RPMI7951 (cell line): ENCODE data around the gene TARS1. TPM values are rescaled to one million over a fixed set of nuclear protein-coding genes. Genes with fewer than 3 reads are reported as not detected.

ENCODE experiments used
- DNase-seq: peaks from one replicate; pipeline ENCODE4 v3.0.0-alpha.2; 2012; ENCODE audit warnings: low read depth
- total RNA-seq: library from RNA; depleted of rRNA; stranded (reverse); fragments of >200 nt; shearing (Covaris generic); gene quantifications from 2 replicates; pipeline ENCODE4 v1.2.3, GENCODE V29; 2014

The TARS1 gene
- total RNA-seq, 1 experiment from 2014 or later = 195 TPM

DNA sequence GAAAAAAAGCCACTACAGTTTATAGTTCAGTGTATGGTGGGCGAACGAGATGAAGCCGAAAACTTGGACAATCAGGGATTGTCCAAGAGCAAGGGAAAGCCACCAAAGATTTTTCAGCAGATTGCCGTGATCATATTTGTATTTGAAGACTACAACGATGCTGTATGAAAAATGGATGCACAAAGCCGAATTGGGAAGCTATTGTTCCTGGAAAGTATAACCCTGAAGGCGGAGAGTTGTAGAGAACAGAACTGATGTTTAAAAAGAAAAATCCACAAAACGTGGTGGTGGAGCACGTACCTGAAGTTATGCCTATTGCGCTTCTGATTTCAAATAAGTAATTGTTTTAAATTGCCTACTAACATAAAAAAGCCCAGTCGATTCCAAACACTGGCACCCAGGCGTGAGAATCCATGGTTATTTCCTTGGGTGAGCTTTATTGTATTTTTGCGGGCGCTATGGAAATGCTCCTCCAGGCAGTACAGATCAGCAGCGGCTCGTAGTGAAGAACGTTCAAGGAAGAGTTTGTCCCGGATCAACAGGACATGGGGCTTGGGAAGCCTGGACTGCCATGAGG is 772 bp upstream of the TARS1 start:
- DNase-seq = no peak

DNA sequence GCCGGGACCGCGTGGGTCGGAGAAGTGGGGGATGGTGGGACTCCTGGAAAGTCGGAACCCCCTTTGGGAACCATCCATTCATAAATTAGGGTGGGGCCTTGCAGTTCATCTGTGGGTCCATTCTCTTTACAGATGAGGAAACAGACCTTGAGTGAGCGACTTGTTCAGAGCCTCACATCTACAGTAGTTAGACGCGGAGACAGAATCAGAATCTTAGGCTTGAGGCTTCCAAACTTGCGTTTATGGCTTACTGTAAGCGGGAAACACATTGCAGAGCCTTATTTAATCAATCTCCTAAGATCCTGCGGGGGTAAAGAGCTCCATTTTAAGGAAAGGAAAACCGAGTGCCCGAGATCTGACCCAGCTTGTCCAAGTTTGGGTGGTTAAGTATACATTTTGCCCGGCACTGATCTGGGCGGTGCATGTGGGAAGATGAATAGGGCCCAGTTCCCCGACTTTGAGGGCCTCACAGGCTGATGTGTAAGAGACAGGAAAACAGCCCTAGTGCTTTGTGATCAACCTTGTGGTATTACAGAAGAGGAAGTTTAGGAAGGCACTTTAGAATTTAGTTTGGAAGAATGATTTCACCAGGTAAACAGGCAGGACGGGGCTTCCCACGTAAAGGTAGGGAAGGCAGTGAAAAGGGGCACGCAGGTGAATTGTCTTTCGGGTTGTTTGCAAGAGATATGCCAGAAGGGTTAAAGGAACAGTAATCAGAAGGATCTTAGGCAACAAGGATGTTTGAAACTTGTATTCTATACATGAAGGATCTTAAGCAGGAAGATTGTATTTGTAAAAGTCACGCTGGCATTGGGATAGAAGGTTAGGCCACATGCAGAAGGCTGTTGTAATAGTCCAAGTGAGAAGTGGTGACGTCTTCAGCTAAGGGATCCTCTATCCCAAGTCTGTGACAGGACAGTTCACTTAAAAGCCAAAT is 744 bp downstream of the TARS1 start:
- DNase-seq = peak; percentile 76

DNA sequence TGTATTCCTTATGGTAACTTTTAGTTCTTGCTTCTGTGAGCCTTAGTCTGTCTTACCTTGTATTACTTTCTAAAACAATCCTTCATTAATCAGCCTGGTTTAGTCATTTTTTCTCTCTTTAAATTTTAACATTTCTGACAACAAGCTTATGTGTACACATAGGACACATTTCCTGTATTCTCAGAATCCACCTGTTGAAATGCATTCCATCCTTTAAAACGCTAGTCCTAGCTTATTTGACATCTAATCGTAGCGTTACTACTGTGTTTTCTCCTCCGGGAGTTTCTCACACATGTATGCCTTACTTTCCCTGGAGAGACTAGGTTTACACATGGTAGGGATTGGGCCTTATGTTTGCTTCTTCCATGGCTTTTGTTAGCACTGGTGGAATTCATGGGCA is 3.8 kb downstream of the TARS1 start:
- DNase-seq = no peak

DNA sequence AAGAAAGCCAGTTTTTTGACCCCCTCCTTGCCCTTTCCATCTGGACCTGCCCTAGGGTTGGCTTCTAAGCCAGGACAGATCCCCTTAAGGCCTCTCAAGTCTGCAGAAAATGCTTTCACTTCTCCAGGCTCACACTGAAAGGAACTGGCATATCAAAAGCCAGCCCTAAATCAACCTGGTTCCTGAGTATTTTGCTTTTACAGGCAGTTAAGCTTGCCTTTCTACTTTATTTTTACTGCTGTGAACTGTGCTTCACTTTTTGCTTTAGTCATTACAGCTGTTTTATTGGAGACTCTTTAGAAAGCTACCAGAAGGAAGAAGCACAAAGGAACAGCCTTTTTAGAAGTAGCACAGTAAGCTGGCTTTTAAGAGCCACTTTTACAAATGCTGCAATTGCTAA is 5.0 kb downstream of the TARS1 start:
- peak; percentile 10 for DNase-seq

DNA sequence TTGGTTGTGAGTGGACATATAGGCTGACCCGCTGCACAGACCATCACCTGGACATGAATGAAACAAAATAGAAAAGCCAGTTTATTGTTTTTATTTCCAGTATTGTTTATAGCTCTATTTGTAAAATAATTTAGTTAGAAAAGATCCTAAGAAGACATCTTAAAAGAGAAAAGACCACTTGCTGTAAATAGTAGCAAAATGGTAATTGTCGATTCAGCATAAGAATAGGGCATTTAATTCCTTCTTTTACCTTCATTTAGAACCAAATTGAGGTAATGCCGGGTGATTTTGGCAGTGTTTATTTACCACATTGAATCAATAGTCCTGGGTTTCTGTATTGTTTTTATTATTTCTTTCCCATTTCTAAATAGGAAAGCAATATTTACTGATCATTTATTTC is 7.4 kb downstream of the TARS1 start:
- no peak for DNase-seq

DNA sequence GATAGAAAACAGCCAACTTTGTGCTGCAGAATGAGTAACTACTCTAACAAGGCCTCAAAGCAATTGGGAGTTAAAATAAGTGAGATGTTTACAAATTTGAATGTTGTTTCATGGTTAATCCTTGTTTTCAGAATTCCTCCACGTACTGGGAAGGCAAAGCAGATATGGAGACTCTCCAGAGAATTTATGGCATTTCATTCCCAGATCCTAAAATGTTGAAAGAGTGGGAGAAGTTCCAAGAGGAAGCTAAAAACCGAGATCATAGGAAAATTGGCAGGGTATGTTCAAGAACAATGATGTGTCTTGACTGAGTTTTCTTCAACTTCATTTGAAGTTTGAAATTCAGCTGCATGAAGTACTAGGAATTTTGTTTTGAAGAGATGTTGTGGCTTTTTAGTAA is 16.4 kb downstream of the TARS1 start:
- DNase-seq = no peak

DNA sequence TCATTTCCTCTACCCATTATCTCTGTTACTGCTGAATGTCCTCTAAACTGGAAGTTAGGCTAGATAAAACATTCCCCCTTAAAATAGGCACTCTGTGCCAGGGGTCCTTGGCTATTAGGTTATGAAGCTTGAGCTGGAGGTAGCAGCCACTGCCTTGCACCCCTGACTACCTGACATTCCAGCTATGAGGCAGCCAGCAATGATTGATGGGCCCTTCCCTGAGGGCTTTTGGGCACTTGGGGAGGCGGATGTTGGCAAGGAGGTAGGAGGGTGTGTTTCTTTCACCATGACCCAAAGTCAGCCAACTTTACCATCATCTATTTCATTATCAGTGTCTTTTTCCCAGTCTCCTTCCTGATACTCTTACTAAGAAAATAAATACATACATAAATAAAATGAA is 17.1 kb downstream of the TARS1 start:
- DNase-seq = no peak

DNA sequence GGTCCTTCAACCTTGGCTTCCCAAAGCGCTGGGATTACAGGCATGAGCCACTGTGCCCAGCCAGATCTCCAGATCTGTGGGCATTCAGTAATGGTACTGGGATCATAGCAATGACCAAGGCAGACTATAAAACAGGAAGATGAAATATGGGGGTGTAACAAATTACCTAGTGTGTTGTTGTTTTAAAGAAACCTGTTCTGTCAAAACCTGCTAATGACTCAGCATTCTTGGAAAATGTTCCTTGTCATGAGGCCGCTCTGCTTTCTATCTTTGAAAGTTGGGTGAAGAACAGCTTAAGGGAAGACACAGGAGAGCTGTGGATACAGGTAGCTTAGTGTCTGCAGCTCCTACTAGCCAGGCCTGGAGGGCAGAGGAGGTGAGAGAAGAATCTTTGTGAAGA is 19.4 kb downstream of the TARS1 start:
- no peak for DNase-seq

DNA sequence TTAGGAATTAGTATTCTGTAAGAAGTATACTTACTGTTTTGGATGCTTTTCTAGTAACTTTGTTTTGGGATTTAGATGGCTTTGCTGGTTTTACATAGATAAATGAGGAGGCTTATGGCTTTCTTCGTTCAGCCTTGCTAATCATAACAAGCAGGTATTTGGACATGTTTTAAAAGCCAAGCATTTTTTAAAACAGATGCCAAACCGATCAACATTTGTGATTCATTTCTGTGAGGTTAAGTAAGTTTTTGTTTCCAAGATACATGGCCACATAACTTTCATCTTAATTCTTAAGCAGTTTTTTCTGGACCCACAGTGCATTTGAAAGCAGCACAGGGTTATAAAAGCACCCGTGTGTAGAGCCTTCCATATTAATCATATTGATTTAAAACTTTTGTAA is 21.7 kb downstream of the TARS1 start:
- DNase-seq = no peak

DNA sequence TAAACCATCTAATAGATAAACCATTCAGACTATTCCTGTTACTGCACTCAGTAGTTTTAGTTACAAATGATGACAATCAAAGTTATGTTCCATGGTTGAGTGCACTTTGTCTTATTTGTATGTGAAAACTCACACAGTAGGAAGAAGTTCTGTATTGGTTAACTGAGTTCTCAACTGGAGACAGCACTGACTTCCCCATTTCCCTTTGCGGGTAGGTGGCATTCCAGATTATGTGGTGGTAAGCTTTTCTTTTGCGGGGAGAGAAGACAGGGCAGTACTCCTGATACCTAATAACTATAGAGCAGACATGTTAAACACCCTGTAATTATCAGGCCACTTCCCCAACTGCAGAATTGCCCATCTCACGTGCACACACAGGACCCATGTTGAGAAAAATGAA is 24.4 kb downstream of the TARS1 start:
- no peak for DNase-seq

DNA sequence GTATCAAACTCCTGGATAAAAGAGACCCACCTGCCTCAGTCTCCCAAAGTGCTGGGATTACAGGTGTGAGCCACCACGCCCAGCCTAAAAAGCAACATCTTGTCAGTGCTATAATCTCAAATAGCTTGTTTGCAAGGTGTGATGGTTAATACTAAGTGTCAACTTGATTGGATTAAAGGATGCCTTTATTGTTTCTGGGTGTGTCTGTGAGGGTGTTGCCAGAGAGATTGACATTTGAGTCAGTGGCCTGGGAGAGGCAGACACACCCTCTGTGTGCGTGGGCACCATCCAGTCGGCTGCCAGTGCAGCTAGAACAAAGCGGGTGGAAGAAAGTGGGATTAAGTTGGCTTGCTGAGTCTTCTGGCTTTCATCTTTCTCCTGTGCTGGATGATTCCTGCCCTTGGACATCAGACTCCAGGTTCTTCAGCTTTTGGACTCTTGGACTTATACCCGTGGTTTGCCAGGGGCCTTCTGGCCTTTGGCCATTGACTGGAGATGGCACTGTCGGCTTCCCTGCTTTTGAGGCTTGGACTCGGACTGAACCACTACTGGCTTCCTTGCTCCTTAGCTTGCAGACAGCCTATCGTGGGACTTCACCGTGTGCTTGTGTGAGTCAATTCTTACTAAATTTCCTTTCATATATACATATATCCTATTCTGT is 28.1 kb downstream of the TARS1 start:
- DNase-seq = no peak

DNA sequence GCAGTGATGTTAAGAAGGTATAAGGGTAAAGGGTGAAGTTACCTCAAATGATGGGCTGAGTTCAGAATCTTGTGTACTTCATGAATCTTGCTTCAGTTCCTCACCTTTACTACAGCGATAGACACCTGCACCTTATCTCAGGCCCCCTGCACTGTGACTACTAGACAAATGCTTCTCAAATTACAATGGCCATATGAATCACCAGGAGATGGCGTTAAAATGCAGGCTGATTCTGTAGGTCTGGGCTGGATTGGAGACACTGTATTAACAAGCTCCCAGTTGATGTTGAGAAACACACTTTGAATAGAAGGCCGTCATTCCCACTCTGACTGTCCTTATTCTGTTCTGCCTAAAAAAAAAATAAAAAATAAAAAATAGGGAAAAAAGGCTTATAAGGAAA is 29.8 kb downstream of the TARS1 start:
- DNase-seq = peak; percentile 47

DNA sequence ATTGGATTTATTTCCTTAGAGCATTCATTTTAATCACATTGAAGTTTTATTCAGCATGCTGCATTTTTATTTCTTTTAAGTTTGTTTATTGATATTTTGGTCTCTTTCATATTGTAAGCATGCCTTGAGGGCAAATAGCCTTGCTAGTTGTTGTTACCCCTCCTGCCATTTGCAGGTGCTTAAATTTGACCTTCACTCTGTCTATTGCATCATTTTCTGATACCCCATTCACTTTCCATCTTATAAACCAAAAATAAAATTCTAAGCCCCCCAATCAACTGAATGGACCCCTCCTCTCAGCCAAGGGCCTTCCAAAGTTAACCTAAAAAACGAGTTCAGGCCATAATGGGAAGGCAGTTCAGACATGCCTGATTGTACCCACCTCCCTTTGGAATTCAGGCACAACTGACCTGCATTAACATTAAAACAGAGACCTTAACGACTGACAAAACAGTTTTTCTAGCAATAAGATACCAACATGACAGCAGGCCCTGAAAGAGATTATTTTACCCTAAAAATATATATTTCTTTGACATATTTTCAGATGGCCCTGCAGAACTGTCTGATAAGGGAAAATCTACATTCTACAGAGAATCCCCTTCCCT is 32.1 kb downstream of the TARS1 start:
- DNase-seq = no peak

DNA sequence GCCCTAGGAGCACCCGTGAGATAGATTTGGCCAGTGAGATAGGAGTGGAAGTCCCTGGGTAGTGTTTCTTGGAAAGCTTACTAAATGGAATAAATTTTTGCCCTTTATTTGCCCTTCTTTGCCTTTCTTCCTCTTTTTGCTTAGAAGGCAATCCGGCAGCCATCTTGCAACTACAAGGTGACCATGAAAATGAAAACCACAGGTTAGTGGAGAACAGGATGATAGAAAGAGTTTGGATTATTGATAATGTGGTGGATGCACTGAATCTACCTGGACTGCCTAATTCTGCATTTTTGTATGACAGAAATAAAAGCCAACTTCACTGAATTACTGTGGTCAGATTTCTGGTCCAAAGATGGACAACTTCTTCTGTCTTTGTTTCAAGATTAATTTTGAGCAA is 33.2 kb downstream of the TARS1 start:
- DNase-seq = no peak

DNA sequence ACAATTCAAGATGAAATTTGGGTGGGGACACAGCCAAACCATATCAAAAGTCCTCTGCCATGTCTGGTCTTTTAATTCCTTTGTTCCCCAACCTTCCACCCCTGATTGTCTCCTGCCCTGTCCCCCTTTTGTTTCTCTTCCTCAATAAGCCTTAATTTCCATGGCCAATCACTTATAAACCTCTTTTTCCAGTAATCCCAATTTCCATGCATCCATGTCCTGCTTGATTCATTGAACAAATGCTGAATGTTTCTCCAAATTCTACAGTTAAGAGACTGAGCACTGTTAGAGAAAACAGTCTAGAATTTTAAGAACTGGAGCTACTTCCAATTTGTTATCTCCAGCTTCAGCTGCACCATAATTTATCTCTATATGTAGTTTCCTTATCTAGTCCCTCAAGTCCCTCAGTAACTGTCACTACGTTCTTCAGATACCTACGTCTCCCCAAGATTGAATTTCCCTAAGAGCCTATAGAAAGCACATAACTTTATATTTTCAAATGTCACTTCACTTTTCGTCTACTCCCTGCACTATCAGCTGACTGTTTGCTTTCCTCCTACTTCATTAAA is 34.2 kb downstream of the TARS1 start:
- no peak for DNase-seq

DNA sequence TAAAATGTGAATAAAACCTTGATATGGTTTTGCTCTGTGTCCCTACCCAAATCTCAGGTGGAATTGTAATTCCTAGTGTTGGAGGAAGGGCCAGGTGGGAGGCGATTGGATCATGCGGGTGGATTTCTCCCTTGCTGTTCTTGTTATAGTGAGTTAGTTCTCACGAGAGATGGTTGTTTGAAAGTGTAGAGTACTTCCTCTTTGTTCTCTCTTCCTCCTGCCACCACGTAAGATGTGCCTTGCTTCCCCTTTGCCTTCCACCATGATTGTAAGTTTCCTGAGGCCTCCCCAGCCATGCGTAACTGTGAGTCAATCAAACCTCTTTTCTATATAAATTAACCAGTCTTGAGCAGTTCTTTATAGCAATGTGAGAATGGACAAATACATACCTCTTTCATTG is 34.9 kb downstream of the TARS1 start:
- DNase-seq = no peak

DNA sequence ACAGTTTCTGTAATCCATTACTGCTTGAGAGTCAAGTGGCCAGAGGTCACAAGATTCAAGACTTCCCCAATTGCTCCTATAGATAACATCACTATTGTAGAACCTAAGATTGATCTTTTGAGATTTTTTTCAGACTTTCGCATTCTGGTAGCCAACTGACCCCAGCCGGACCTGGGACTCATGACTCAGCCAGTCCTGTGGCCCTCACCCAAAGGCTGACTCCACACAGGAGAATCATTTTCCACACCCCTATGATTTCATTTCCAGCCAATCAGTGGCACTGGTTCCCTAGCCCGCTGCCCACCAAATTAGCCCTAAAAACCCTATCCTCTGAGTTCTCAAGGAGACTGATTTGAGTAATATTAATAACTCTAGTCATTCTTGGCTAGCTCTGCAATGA is 36.2 kb downstream of the TARS1 start:
- no peak for DNase-seq

DNA sequence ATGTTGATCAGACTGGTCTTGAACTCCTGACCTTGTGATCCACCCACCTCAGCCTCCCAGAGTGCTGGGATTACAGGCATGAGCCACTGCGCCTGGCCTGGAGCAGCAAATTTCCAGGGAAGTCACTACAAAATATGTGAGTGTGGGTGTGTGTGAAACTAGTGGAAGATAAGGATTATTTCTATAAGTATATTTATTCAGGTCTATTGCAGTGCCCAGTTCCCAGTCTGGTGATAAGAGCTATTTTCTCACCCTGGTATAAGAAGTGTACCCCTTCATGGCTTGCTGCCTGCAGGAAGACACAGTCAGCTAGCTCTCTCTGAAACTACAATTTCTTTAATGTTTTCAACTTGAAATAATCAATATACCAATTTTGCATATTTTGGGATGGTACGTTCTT is 37.1 kb downstream of the TARS1 start:
- DNase-seq = no peak

DNA sequence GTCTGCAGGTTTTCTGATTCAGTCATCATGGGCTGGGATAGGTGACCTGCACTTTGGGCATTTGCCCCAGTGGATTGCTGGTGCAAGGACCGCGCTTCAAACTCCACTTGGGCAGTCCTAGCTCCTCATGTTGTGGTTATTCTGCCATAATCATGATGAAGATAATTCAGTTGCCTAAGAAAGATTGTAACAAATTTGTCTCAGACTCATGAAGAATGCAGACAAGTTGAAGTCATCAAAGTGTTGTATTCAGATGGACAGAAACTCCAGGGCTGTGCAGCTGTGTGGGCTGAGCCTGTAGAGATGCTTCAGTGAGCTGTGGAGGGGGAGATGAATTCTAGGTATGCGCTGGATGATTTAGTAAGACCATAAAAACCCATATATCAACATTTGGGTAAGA is 38.5 kb downstream of the TARS1 start:
- no peak for DNase-seq

DNA sequence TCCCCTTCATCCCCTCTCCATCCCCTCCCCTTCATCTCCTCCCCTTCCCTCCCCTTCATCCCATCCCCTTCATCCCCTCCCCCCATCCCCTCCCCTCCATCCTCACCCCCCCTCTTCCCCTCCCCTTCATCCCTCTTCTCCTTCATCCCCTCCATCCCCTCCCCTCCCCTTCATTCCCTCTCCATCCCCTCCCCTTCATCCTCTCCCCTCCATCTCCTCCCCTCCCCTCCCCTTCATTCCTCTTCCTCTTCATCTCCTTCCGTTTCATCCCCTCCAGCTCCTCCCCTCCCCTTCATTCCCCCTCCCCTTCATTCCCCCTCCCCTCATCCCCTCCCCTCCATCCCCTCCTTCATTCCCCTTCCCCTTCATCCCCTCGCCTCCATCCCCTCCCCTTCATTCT is 40.1 kb downstream of the TARS1 start:
- DNase-seq = no peak

DNA sequence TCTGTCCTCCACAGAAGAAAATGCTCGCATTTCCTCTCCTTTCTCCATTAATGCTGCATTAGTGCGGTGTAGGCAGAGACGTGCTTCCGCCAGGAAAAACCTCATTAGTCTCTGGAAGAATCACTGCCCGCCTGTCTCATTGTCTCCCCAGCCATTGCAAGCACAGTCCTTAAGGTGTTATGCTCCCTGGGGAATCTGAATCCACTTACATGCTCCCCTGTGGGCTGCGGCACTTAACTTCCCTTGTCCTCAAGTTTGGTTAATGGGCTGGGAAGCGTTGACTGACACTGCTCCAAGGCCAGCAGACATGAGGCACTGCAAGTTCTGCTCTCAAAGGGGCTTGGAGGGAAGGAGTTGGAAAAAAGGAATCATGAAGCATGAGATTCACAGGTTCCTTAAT is 41.6 kb downstream of the TARS1 start:
- DNase-seq = no peak

DNA sequence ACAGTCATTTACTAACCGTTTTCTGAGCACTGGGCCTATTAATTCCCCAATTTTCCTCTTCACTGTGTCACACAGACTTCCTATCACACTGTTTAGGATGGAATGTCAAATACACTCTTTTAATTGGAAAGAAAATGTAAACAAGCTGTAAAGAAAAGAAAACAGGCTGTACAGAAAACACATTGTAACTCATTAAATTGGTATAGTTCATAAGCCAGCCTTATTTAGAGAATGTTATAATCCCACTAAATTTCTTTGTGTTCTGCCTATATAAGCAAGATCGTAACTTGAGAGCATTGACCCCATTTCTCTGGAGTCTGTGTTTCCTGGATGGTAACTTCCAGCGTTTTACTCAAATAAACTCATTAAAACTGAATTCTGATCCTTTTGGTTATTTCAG is 46.5 kb downstream of the TARS1 start:
- DNase-seq = no peak
